Measurements from ENCODE around the gene RHBDL3. TPM values are rescaled to one million over a fixed set of nuclear protein-coding genes. Genes with fewer than 3 reads are reported as not detected.
A peak's percentile ranks its signal among the peaks of the same experiment; 100 is the strongest.

Gene RHBDL3
- polyA plus RNA-seq, 2 donors = 0.29 to 0.58 TPM

DNA sequence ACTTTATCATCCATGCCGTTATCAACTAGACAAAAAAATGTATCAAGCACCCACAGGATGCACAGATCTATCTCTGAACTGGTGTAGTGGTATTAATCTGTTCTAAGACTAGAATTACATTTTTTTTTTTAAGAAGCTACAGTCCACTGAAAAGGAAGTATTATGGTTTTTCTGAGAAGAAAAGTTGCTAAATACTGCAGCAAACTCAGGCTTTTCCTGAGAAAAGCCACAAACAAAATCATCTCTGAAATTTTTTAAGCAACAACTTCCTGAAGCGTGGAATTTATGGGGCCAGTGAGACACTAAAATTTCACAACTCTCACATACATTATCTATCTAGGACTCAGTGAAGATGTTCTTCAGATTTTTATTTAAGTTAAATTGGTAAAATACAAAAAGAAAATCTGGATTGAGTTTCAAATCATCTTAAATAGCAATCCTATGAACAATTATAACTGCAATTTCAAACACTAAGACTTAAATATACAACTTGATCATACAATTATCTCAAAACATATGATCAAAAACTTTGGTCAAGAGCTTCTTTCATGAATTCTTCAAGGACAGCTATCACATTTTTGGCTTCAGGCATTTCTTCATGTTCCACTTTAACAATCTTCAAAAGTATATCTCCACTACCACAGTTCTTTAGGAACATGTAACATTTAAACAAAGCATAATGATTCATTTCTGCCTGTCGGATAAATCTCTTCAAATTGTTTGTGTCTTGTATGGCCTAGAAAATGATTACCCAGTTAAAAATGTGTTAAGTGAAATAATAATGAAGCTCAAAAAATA is 65.8 kb downstream of the RHBDL3 start:
- Histone ChIP-seq H3K9me3 (ENCODE audit: control insufficient read depth in 2 of 2, insufficient read depth in 1 of 2, low read depth in 1 of 2, low read length in 1 of 2) (no peaks in the 10 kb centered on the region), H3K27ac (ENCODE audit: low read depth in 2 of 2, low read length in 1 of 2) (no peak overlapping the region), H3K4me3 (ENCODE audit: low read depth in 1 of 2, low read length in 2 of 2) (no peak overlapping the region), H3K4me1 (ENCODE audit: control insufficient read depth in 2 of 2, insufficient read depth in 2 of 2, low read length in 1 of 2) (no peaks in the 10 kb centered on the region), H3K36me3 (ENCODE audit: control insufficient read depth in 2 of 2, insufficient read depth in 2 of 2, low read length in 1 of 2) (peaks cover 0 to 3% of the 10 kb centered on the region in 2 donors), H3K27me3 (ENCODE audit: control insufficient read depth in 1 of 2, insufficient read depth in 2 of 2, low read length in 2 of 2) (no peaks in the 10 kb centered on the region)
- WGBS, 2 donors = 82 to 83% methylated on average over 3 of the region's 3 CpGs

DNA sequence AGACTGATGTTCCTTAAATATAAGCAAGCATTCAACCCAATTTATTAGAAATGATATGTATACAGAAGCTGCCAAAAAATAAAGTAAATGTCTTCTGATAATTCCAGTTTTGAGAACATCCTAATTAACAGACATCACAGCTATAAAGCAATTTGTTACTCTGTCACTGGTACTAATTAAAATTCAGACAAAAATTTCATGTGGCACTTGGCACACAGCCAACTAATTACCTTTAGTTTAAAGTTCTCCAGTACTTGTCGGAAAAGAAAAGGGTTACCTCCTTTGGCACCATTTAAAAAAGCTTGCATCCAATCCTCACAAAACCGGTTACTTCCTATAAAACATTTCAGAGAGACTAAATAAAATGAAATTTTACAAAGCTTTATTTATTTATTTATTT is 67.6 kb downstream of the RHBDL3 start:
- Histone ChIP-seq H3K9me3 (ENCODE audit: control insufficient read depth in 2 of 2, insufficient read depth in 1 of 2, low read depth in 1 of 2, low read length in 1 of 2) (no peaks in the 10 kb centered on the region), H3K36me3 (ENCODE audit: control insufficient read depth in 2 of 2, insufficient read depth in 2 of 2, low read length in 1 of 2) (peaks cover 0 to 3% of the 10 kb centered on the region in 2 donors)
- 91 to 92% methylated on average over 2 of the region's 2 CpGs for WGBS, 2 donors

DNA sequence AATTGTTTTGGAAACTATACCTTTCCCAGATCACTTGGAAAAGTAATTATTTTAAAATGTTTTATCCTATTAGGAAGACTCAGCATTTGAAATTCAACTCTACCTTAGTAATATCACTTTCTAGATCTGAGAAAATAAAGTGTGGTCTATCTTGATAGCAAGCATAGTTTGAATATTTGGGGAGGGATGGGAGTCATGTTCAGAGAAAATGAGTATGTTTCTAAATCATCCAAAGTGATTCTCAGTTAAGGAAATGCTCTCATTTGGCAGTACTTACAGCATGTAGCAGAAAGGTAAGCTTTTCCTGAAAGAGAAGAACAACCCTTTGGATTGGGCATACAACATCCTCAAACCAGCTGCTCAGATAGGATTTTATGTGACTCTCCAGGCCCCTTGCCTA is 69.4 kb downstream of the RHBDL3 start:
- no peak overlapping the region for H3K4me3 ChIP-seq (ENCODE audit: low read depth in 1 of 2, low read length in 2 of 2)
- H3K36me3 ChIP-seq (ENCODE audit: control insufficient read depth in 2 of 2, insufficient read depth in 2 of 2, low read length in 1 of 2) = peaks cover 0 to 3% of the 10 kb centered on the region in 2 donors
- no peaks in the 10 kb centered on the region for H3K9me3 ChIP-seq (ENCODE audit: control insufficient read depth in 2 of 2, insufficient read depth in 1 of 2, low read depth in 1 of 2, low read length in 1 of 2)
- H3K27me3 ChIP-seq (ENCODE audit: control insufficient read depth in 1 of 2, insufficient read depth in 2 of 2, low read length in 2 of 2) = no peaks in the 10 kb centered on the region
- H3K4me1 ChIP-seq (ENCODE audit: control insufficient read depth in 2 of 2, insufficient read depth in 2 of 2, low read length in 1 of 2) = no peaks in the 10 kb centered on the region
- H3K27ac ChIP-seq (ENCODE audit: low read depth in 2 of 2, low read length in 1 of 2) = no peak overlapping the region

More for the DNA sequence above, 67.6 kb downstream of the RHBDL3 start:
- H3K4me1 ChIP-seq (ENCODE audit: control insufficient read depth in 2 of 2, insufficient read depth in 2 of 2, low read length in 1 of 2) = no peaks in the 10 kb centered on the region
- H3K4me3 ChIP-seq (ENCODE audit: low read depth in 1 of 2, low read length in 2 of 2) = no peak overlapping the region
- H3K27ac ChIP-seq (ENCODE audit: low read depth in 2 of 2, low read length in 1 of 2) = no peak overlapping the region
- no peaks in the 10 kb centered on the region for H3K27me3 ChIP-seq (ENCODE audit: control insufficient read depth in 1 of 2, insufficient read depth in 2 of 2, low read length in 2 of 2)

DNA sequence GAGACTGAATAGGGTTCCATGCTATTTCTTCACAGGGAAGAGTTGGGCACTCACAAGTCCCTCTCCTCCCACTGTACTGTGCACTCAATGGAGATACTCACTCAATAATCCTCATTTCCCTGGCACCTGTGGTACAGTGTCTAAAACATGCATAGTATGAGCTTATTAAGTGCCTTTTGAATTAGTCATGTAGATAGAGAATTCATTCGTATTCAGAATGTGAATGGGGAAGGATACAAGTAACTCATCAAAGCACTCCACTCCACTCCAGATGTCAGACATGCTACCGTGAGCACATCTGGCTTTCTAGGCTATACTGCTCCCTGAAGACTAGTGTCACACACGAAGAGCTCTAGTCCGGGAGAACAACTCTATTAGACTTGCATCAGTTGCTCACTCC is 70.1 kb downstream of the RHBDL3 start:
- no peaks in the 10 kb centered on the region for H3K9me3 ChIP-seq (ENCODE audit: control insufficient read depth in 2 of 2, insufficient read depth in 1 of 2, low read depth in 1 of 2, low read length in 1 of 2)
- no peak overlapping the region for H3K4me3 ChIP-seq (ENCODE audit: low read depth in 1 of 2, low read length in 2 of 2)
- 80 to 82% methylated on average over 4 of the region's 4 CpGs for WGBS, 2 donors
- no peak overlapping the region for H3K27ac ChIP-seq (ENCODE audit: low read depth in 2 of 2, low read length in 1 of 2)
- no peaks in the 10 kb centered on the region for H3K27me3 ChIP-seq (ENCODE audit: control insufficient read depth in 1 of 2, insufficient read depth in 2 of 2, low read length in 2 of 2)
- peaks cover 0 to 3% of the 10 kb centered on the region in 2 donors for H3K36me3 ChIP-seq (ENCODE audit: control insufficient read depth in 2 of 2, insufficient read depth in 2 of 2, low read length in 1 of 2)
- H3K4me1 ChIP-seq (ENCODE audit: control insufficient read depth in 2 of 2, insufficient read depth in 2 of 2, low read length in 1 of 2) = no peaks in the 10 kb centered on the region

DNA sequence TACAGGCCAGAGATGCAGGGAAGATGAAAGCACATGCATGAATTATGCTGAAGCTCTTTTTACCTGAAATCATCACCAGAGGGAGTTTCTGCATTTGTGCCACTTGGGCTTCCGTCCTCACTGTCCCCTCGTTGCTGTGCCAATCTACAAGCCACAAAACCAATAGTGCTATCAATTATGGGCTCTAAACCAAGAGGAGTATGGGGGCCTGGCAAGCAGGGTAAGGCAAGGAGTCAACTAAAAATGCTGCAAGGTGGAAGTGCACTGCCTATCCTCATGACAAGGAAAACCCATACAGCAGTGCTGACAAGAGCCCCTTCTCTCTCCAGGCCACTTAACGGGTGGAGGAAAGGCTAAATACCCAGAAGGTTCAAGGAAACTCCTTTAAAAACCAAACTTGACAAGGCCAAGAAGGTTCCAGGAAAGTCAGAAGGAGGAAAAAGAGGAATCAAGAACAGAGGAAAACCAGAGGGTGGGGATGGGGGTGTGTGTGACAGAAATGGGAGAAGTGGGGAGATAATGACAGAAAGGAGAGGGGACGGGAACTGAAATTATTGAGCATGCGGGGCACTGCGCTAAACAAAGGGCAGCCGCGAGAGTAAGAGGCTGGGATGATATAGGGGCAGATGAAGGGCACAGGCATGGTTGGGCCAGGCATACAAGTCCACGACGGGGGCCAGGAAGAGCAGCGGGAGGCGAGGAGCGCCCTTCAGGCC is 75.7 kb downstream of the RHBDL3 start:
- no peaks in the 10 kb centered on the region for H3K9me3 ChIP-seq (ENCODE audit: control insufficient read depth in 2 of 2, insufficient read depth in 1 of 2, low read depth in 1 of 2, low read length in 1 of 2)
- peak overlapping the region; percentile 81 to 87 for H3K27ac ChIP-seq (ENCODE audit: low read depth in 2 of 2, low read length in 1 of 2)
- peak overlapping the region; percentile 62 to 63 for H3K4me3 ChIP-seq (ENCODE audit: low read depth in 1 of 2, low read length in 2 of 2)
- 3 to 4% methylated on average over 8 to 13 of the region's 13 CpGs for WGBS, 2 donors
- H3K4me1 ChIP-seq (ENCODE audit: control insufficient read depth in 2 of 2, insufficient read depth in 2 of 2, low read length in 1 of 2) = peaks cover 0 to 3% of the 10 kb centered on the region in 2 donors
- H3K36me3 ChIP-seq (ENCODE audit: control insufficient read depth in 2 of 2, insufficient read depth in 2 of 2, low read length in 1 of 2) = no peaks in the 10 kb centered on the region
- no peaks in the 10 kb centered on the region for H3K27me3 ChIP-seq (ENCODE audit: control insufficient read depth in 1 of 2, insufficient read depth in 2 of 2, low read length in 2 of 2)

DNA sequence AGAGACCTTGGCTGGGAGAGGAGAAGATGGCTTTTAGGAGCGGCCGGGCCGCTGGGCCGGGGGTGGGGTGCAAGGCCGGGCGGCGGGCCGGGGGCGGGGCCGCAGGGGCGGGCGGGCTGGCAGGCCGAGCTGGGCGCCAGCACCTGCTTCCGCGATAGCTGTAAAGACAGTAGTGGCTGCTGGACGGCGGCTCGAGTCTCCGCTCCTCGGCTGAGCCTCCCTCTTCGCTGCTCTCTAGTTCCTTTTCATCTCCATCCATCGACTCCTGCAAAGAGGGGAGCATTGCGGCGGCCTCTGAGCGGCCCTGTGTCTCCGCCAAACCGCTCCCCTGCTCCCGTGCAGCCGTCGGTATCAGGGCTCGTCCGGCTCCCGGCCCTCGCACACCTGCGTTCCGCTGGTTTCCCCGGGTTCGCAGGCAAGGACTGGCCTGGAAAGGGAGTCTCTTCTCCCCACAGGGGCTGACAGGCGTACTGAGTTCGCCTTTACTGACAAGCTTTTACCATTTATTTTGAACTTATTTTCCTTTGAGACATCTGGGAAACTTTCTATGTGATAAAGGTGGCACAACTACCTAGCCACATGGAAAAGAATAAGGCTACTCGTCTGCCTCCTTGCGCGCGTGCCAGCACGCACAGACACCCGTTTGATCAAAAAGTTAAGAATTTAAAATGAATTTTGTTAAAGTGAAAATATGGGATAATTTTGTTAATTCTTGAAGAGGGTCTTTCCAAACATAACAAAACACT is 76.4 kb downstream of the RHBDL3 start, which contains the start of gene C17orf75:
TSS of gene C17orf75 (minus strand) at position 317 of the 746 bp plus-strand sequence. CDS start at position 283, 34 bp downstream.
- Histone ChIP-seq H3K27me3 (ENCODE audit: control insufficient read depth in 1 of 2, insufficient read depth in 2 of 2, low read length in 2 of 2) (no peaks in the 10 kb centered on the region), H3K36me3 (ENCODE audit: control insufficient read depth in 2 of 2, insufficient read depth in 2 of 2, low read length in 1 of 2) (no peaks in the 10 kb centered on the region), H3K4me1 (ENCODE audit: control insufficient read depth in 2 of 2, insufficient read depth in 2 of 2, low read length in 1 of 2) (peaks cover 0 to 3% of the 10 kb centered on the region in 2 donors), H3K27ac (ENCODE audit: low read depth in 2 of 2, low read length in 1 of 2) (peak within 1 kb of the TSS; percentile 81 to 87), H3K9me3 (ENCODE audit: control insufficient read depth in 2 of 2, insufficient read depth in 1 of 2, low read depth in 1 of 2, low read length in 1 of 2) (no peaks in the 10 kb centered on the region), H3K4me3 (ENCODE audit: low read depth in 1 of 2, low read length in 2 of 2) (peak within 1 kb of the TSS; percentile 62 to 63)
- 5 to 6% methylated on average over 31 to 47 of the region's 47 CpGs for WGBS, 2 donors

DNA sequence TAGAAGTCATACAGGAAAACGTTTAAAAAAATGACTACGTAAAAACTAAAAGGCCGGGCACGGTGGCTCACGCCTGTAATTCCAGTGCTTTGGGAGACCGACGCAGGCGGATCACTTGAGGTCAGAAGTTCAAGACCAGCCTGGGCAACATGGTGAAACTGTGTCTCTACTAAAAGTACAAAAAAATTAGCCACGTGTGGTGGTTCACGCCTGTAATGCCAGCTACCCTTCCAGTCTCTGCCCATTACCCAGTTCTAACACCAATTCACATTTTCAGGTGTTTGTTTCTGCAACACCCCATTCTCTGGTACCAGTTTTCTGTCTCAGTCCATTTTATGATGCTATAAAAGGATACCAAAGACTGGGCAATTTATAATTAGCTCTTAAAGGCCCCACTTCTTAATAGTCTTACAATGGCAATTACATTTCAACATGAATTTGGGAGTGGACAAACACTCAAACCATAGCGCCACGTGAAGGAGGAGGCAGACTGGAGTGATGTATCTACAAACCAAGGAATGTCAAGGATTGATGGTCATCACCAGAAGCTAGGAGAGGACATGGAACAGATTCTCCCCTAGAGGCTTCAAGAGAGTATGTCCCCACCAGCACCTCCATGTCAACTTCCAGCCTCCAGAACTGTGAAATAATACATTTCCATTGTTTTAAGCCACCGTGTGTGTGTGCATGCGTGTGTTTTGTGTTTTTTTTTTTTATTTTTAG is 77.1 kb downstream of the RHBDL3 start:
- no peaks in the 10 kb centered on the region for H3K9me3 ChIP-seq (ENCODE audit: control insufficient read depth in 2 of 2, insufficient read depth in 1 of 2, low read depth in 1 of 2, low read length in 1 of 2)
- WGBS, 2 donors = 63 to 66% methylated on average over 14 of the region's 14 CpGs
- peaks cover 0 to 3% of the 10 kb centered on the region in 2 donors for H3K4me1 ChIP-seq (ENCODE audit: control insufficient read depth in 2 of 2, insufficient read depth in 2 of 2, low read length in 1 of 2)
- peak overlapping the region in 1 of 2 donors; percentile 63 for H3K4me3 ChIP-seq (ENCODE audit: low read depth in 1 of 2, low read length in 2 of 2)
- no peaks in the 10 kb centered on the region for H3K27me3 ChIP-seq (ENCODE audit: control insufficient read depth in 1 of 2, insufficient read depth in 2 of 2, low read length in 2 of 2)
- no peaks in the 10 kb centered on the region for H3K36me3 ChIP-seq (ENCODE audit: control insufficient read depth in 2 of 2, insufficient read depth in 2 of 2, low read length in 1 of 2)
- no peak overlapping the region for H3K27ac ChIP-seq (ENCODE audit: low read depth in 2 of 2, low read length in 1 of 2)

DNA sequence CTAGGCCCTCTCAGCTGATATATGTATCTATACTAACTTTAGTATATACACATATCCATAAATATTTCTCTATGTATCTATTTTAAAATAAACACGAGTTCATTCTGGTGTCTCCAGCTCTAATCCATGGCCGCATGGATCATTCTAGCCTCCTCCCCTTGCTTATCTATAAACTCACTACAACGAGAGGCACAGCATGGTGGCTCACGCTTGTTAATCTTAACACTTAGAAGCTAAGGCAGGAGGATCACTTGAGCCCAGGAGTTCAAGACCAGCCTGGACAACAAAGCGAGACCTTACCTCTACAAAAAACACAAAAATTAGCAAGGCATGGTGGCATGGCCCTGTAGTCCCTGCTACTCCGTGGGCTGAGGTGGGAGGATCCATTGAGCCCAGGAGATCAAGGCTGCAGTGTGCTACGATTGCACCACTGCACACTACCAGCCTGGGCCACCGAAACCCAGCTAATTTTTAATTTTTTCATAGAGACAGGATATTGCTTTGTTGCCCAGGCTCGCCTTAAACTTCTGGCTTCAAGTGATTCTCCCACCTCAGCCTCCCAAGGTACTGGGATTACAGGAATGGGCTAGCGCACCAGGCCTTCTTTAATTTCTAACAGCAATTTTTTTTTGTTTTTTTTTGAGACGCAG is 80.4 kb downstream of the RHBDL3 start:
- H3K27ac ChIP-seq (ENCODE audit: low read depth in 2 of 2, low read length in 1 of 2) = no peak overlapping the region
- no peak overlapping the region for H3K4me3 ChIP-seq (ENCODE audit: low read depth in 1 of 2, low read length in 2 of 2)
- H3K4me1 ChIP-seq (ENCODE audit: control insufficient read depth in 2 of 2, insufficient read depth in 2 of 2, low read length in 1 of 2) = peaks cover 0 to 3% of the 10 kb centered on the region in 2 donors
- H3K36me3 ChIP-seq (ENCODE audit: control insufficient read depth in 2 of 2, insufficient read depth in 2 of 2, low read length in 1 of 2) = no peaks in the 10 kb centered on the region
- 88 to 89% methylated on average over 11 of the region's 11 CpGs for WGBS, 2 donors
- no peaks in the 10 kb centered on the region for H3K27me3 ChIP-seq (ENCODE audit: control insufficient read depth in 1 of 2, insufficient read depth in 2 of 2, low read length in 2 of 2)
- H3K9me3 ChIP-seq (ENCODE audit: control insufficient read depth in 2 of 2, insufficient read depth in 1 of 2, low read depth in 1 of 2, low read length in 1 of 2) = no peaks in the 10 kb centered on the region

Data from esophagus (tissue), 2 donors.